AG09319 (cell line): ENCODE results near the gene BBS10.
"Not testable (repeated sequence)": the region's sequence is repeated elsewhere in the genome, so short reads cannot be mapped to it uniquely, and the experiment has no call there.

Experiments
- DNase-seq: peaks from one replicate; pipeline ENCODE4 v3.0.0-alpha.2; 2010; ENCODE audit warnings: low read depth; ENCODE audit errors: extremely low read depth
- TF ChIP-seq, protein P1 (sequence below): IDR thresholded peaks from 2 replicates; pipeline ENCODE4 v1.5.1; 2011; ENCODE audit warnings: low read depth, mild to moderate bottlenecking, inconsistent platforms, low read length, moderate library complexity

Gene BBS10

DNA sequence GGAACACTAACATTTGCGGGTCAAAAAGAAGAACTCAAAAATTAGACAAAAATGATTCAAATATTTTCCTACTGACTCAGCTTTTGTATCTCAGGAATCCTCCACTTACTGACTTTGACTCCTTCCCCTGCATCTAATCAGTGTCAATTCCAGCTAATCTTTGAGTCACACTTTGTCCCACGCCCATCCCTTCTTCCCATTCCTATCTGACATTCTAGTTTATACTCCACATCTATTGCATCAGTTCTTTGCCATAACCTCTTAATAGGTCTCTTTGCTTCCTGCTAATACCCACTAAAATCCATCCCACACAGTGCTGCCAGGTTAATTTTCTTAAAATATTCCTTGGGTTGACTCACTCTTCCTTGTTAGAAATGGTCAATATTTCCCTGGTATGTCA lies 19.1 kb downstream of the BBS10 start:
- TF ChIP-seq, protein P1, sequence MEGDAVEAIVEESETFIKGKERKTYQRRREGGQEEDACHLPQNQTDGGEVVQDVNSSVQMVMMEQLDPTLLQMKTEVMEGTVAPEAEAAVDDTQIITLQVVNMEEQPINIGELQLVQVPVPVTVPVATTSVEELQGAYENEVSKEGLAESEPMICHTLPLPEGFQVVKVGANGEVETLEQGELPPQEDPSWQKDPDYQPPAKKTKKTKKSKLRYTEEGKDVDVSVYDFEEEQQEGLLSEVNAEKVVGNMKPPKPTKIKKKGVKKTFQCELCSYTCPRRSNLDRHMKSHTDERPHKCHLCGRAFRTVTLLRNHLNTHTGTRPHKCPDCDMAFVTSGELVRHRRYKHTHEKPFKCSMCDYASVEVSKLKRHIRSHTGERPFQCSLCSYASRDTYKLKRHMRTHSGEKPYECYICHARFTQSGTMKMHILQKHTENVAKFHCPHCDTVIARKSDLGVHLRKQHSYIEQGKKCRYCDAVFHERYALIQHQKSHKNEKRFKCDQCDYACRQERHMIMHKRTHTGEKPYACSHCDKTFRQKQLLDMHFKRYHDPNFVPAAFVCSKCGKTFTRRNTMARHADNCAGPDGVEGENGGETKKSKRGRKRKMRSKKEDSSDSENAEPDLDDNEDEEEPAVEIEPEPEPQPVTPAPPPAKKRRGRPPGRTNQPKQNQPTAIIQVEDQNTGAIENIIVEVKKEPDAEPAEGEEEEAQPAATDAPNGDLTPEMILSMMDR: no peak
- peak; percentile 83 for DNase-seq

DNA sequence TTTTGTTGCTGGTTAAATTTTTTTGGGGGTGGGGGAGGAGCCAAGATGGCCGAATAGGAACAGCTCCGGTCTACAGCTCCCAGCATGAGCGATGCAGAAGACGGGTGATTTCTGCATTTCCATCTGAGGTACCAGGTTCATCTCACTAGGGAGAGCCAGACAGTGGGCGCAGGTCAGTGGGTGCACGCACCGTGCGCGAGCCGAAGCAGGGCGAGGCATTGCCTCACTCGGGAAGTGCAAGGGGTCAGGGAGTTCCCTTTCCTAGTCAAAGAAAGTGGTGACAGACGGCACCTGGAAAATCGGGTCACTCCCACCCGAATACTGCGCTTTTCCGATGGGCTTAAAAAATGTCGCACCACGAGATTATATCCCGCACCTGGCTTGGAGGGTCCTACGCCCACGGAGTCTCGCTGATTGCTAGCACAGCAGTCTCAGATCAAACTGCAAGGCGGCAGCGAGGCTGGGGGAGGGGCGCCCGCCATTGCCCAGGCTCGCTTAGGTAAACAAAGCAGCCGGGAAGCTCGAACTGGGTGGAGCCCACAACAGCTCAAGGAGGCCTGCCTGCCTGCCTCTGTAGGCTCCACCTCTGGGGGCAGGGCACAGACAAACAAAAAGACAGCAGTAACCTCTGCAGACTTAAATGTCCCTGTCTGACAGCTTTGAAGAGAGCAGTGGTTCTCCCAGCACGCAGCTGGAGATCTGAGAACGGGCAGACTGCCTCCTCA lies 28.5 kb downstream of the BBS10 start:
- not testable (repeated sequence) for DNase-seq

- TF ChIP-seq, protein P1: no peak
- DNase-seq: no peak
Measured at GRCh38 chr12:76318773-76319594, 29.2 kb downstream of the BBS10 start.

DNA sequence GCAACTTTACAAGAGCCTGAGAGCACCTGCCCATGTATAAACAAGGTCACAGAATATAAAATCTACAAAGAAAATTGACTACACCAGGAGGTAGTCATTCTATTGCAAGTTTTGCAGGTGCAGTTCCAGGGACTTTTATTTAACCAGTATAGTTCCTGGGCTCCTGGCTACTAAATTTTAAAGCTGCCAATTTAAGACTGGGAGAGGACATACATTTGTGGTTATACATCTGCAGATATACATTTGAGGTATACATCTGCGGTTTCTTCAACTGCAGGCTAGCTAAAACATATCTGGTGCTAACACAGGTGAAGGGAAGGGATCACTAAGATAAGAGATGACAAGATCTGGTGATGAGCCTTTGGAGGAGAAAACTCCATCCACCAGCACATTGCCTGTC lies 30.2 kb downstream of the BBS10 start:
- TF ChIP-seq, protein P1: no peak
- DNase-seq: no peak

GRCh38 chr12:76316468-76316867 lies 31.7 kb downstream of the BBS10 start:
- TF ChIP-seq, protein P1: no peak
- no peak for DNase-seq

GRCh38 chr12:76313299-76313698 lies 34.9 kb downstream of the BBS10 start:
- TF ChIP-seq, protein P1: no peak
- no peak for DNase-seq

DNA sequence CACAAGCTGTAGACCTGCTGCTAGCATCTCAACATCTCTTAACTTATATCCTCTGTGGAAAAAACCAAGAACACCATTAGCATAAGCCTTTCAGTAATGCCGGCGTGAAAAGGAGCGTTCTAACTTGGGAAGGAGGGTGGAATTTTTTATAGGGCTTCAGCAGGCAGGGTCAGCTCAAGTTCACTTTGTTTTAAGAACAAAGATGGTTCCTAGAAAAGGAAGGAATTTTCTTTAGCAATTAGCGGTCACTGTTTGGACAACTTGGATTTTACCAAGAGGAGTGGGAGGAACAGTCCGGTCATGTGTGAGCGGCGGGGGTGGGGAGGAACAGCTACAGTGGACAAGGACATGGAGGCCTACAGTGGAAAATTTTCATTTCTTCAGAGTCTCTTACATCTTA lies 35.9 kb downstream of the BBS10 start:
- TF ChIP-seq, protein P1: no peak
- DNase-seq: no peak
